GM23338 (cell line): ENCODE results near the gene TRMT6. TPM values are rescaled to one million over a fixed set of nuclear protein-coding genes. Genes with fewer than 3 reads are reported as not detected.

Source experiments
- ATAC-seq: fragments of 200-7000 bp; cut with Tn5 transposase; 3 replicates; pipeline ENCODE4 v1.9.1; 2020
- DNase-seq: peaks from one replicate; pipeline ENCODE4 v3.0.0-alpha.2; 2015; ENCODE audit warnings: low spot score
- H2AFZ ChIP-seq: fragments of 200-600 bp; sonication (generic); 2 replicates; pipeline ENCODE4 v1.8.0; 2016; ENCODE audit warnings: antibody characterized with exemption, mild to moderate bottlenecking, moderate library complexity
- H3F3A ChIP-seq: fragments of 200-600 bp; sonication (generic); replicated peaks from 2 replicates; pipeline ENCODE4 v1.8.0; 2017; ENCODE audit warnings: antibody characterized with exemption, mixed run types, low read depth
- H3K27ac ChIP-seq: fragments of 200-600 bp; sonication (generic); 2 replicates; pipeline ENCODE4 v1.6.1; 2016; ENCODE audit warnings: low read depth
- H3K27me3 ChIP-seq: fragments of 200-600 bp; sonication (generic); 2 replicates; pipeline ENCODE4 v1.8.0; 2016; ENCODE audit warnings: mild to moderate bottlenecking, mixed run types, moderate library complexity; ENCODE audit not compliant: insufficient read depth
- H3K36me3 ChIP-seq: fragments of 200-600 bp; sonication (generic); 2 replicates; pipeline ENCODE4 v1.8.0; 2016; ENCODE audit warnings: mild to moderate bottlenecking; ENCODE audit not compliant: insufficient read depth
- H3K4me1 ChIP-seq: fragments of 200-600 bp; sonication (generic); 2 replicates; pipeline ENCODE4 v1.8.0; 2016; ENCODE audit warnings: mild to moderate bottlenecking, moderate library complexity; ENCODE audit not compliant: insufficient read depth
- H3K4me2 ChIP-seq: fragments of 200-600 bp; sonication (generic); 2 replicates; pipeline ENCODE4 v1.7.1; 2017; ENCODE audit warnings: mixed run types
- H3K4me3 ChIP-seq: fragments of 200-600 bp; sonication (generic); 2 replicates; pipeline ENCODE4 v1.6.1; 2016; ENCODE audit warnings: mixed run types
- H3K79me2 ChIP-seq: fragments of 200-600 bp; sonication (generic); replicated peaks from 2 replicates; pipeline ENCODE4 v1.8.0; 2017; ENCODE audit warnings: mild to moderate bottlenecking; ENCODE audit not compliant: insufficient read depth
- H3K9me2 ChIP-seq: fragments of 200-600 bp; sonication (generic); 2 replicates; pipeline ENCODE4 v1.8.0; 2017; ENCODE audit not compliant: insufficient read depth
- H4K20me1 ChIP-seq: fragments of 200-600 bp; sonication (generic); replicated peaks from 2 replicates; pipeline ENCODE4 v1.8.0; 2017; ENCODE audit warnings: mild to moderate bottlenecking; ENCODE audit not compliant: insufficient read depth
- H3K27ac Mint-ChIP-seq: 2 replicates; pipeline ENCODE4 v1.8.0; 2020; ENCODE audit warnings: inconsistent platforms, mild to moderate bottlenecking, moderate library complexity, mixed read lengths
- H3K27me3 Mint-ChIP-seq: 3 replicates; pipeline ENCODE4 v1.8.0; 2022; ENCODE audit warnings: low read depth, mild to moderate bottlenecking, moderate library complexity, mixed read lengths, inconsistent platforms; ENCODE audit not compliant: insufficient read depth, poor library complexity
- H3K36me3 Mint-ChIP-seq: 3 replicates; pipeline ENCODE4 v1.8.0; 2021; ENCODE audit warnings: low read depth, mild to moderate bottlenecking, inconsistent platforms, moderate library complexity, mixed read lengths
- H3K4me1 Mint-ChIP-seq: 3 replicates; pipeline ENCODE4 v1.8.0; 2020; ENCODE audit warnings: mild to moderate bottlenecking, inconsistent platforms, mixed read lengths
- H3K4me3 Mint-ChIP-seq: 3 replicates; pipeline ENCODE4 v1.8.0; 2021; ENCODE audit warnings: moderate library complexity, mild to moderate bottlenecking, inconsistent platforms, mixed read lengths
- H3K9me3 Mint-ChIP-seq: 3 replicates; pipeline ENCODE4 v1.8.0; 2020; ENCODE audit warnings: moderate library complexity, mild to moderate bottlenecking, inconsistent platforms, mixed read lengths
- CREB1 ChIP-seq: fragments of 250-450 bp; sonication (Bioruptor Pico); IDR thresholded peaks from 2 replicates; pipeline ENCODE4 v1.5.0; 2020; ENCODE audit warnings: low read depth, mild to moderate bottlenecking, moderate library complexity
- JUNB ChIP-seq: IDR thresholded peaks from one replicate; pipeline ENCODE4 v1.6.1; 2016; ENCODE audit warnings: antibody characterized with exemption; ENCODE audit not compliant: unreplicated experiment
- NANOG ChIP-seq: IDR thresholded peaks from 2 replicates; pipeline ENCODE4 v1.6.1; 2016; ENCODE audit warnings: antibody characterized with exemption, borderline replicate concordance
- POLR2AphosphoS5 ChIP-seq: IDR thresholded peaks from 2 replicates; pipeline ENCODE4 v1.6.1; 2016; ENCODE audit warnings: antibody characterized with exemption, low read depth
- REST ChIP-seq: IDR thresholded peaks from one replicate; pipeline ENCODE4 v1.6.1; 2018; ENCODE audit warnings: antibody characterized with exemption; ENCODE audit not compliant: unreplicated experiment
- ZNF331 ChIP-seq: fragments of 250-450 bp; sonication (Bioruptor Pico); IDR thresholded peaks from 2 replicates; pipeline ENCODE4 v1.5.0; 2020; ENCODE audit warnings: low read depth, mild to moderate bottlenecking, moderate library complexity
- ZNF462 ChIP-seq: fragments of 250-450 bp; sonication (Bioruptor Pico); IDR thresholded peaks from 2 replicates; pipeline ENCODE4 v1.5.0; 2020; ENCODE audit warnings: mild to moderate bottlenecking, moderate library complexity
- polyA plus RNA-seq: library from polyadenylated mRNA; unstranded; fragments of >200 nt; fragmentation: Nextera tagmentation; extraction: Ambion mirVana; gene quantifications from 2 replicates; pipeline ENCODE4 v1.2.1, GENCODE V29; 2016
- total RNA-seq: library from RNA; depleted of rRNA; stranded (reverse); fragments of >200 nt; shearing (Covaris generic); gene quantifications from 2 replicates; pipeline ENCODE4 v1.2.3, GENCODE V29; 2014

Gene TRMT6
- total and polyA plus RNA-seq, 2 experiments from 2014 or later: 15.5 to 26.3 TPM

- ATAC-seq (no peak), DNase-seq (no peak)
- Mint-ChIP-seq H3K4me3 (no peak overlapping the region), H3K36me3 (no peaks in the 10 kb centered on the region), H3K4me1 (no peaks in the 10 kb centered on the region), H3K27ac (no peak overlapping the region), H3K9me3 (no peaks in the 10 kb centered on the region), H3K27me3 (no peaks in the 10 kb centered on the region)
- no peak overlapping the region for H3K4me3 ChIP-seq
- H3K27me3 ChIP-seq: no peaks in the 10 kb centered on the region
- H4K20me1 ChIP-seq: no peaks in the 10 kb centered on the region
- H3K4me1 ChIP-seq: no peaks in the 10 kb centered on the region
- no peak overlapping the region for H3K4me2 ChIP-seq
- H3K27ac ChIP-seq: no peak overlapping the region
- no peaks in the 10 kb centered on the region for H3K36me3 ChIP-seq
- no peaks in the 10 kb centered on the region for H3K9me2 ChIP-seq
- TF ChIP-seq POLR2AphosphoS5 (no peak), NANOG (no peak), ZNF462 (CRISPR knock-in tag) (no peak), CREB1 (no peak), JUNB (no peak), REST (no peak), ZNF331 (no peak)
- no peak overlapping the region for H2AFZ ChIP-seq
- H3F3A ChIP-seq: no peaks in the 10 kb centered on the region
- H3K79me2 ChIP-seq: no peaks in the 10 kb centered on the region
Observed at GRCh38 chr20:5928836-5929715, 21.3 kb downstream of the TRMT6 start.
